Left ventricle myocardium inferior (tissue), 1 donor: Measurements from ENCODE around the gene FMN1. TPM values are rescaled to one million over a fixed set of nuclear protein-coding genes. Genes with fewer than 3 reads are reported as not detected.

Experiments used
- DNase-seq: peaks from one replicate; pipeline ENCODE4 v3.0.0-alpha.2; 2020
- H3K27ac ChIP-seq: fragments of 200-600 bp; replicated peaks from 2 replicates; pipeline ENCODE4 v1.8.0; 2021
- H3K27me3 ChIP-seq: fragments of 200-600 bp; 2 replicates; pipeline ENCODE4 v1.8.0; 2021; ENCODE audit warnings: low read depth
- H3K36me3 ChIP-seq: fragments of 200-600 bp; 2 replicates; pipeline ENCODE4 v1.8.0; 2021
- H3K4me1 ChIP-seq: fragments of 200-600 bp; 2 replicates; pipeline ENCODE4 v1.8.0; 2021
- H3K4me3 ChIP-seq: fragments of 200-600 bp; 2 replicates; pipeline ENCODE4 v1.8.0; 2021; ENCODE audit warnings: mild to moderate bottlenecking, moderate library complexity
- H3K9me3 ChIP-seq: fragments of 200-600 bp; replicated peaks from 2 replicates; pipeline ENCODE4 v1.8.0; 2021
- CTCF ChIP-seq: fragments of 200-600 bp; IDR thresholded peaks from 2 replicates; pipeline ENCODE4 v1.8.0; 2021; ENCODE audit warnings: antibody characterized with exemption, mild to moderate bottlenecking, borderline replicate concordance
- intact Hi-C: fragments of 100-400 bp; cut with micrococcal nuclease; formaldehyde crosslinking; loops from one replicate; pipeline ENCODE4 v1.11.0; 2022
- total RNA-seq: library from RNA; stranded (reverse); fragmentation: NEBNext Ultra II Directional; extraction: Animal tissue kit (Norgen Biotek cat#: 25700); gene quantifications from one replicate; pipeline ENCODE4 v1.2.1, GENCODE V29; 2021
- donor health status: DM: no; HTN: yes; CAD: no; lungs with severe emphysema.

The FMN1 gene
- total RNA-seq, 1 donor from 2014 or later, result 4.5 TPM

- no peak for TF ChIP-seq CTCF
- Histone ChIP-seq H3K36me3 (no peaks in the 10 kb centered on the region), H3K27me3 (no peaks in the 10 kb centered on the region), H3K4me1 (no peaks in the 10 kb centered on the region), H3K9me3 (no peaks in the 10 kb centered on the region), H3K27ac (peak overlapping the region; percentile 12), H3K4me3 (no peak overlapping the region)
- intact Hi-C loops, result no loop called here
- DNase-seq, result no peak
Measured at GRCh38 chr15:32966512-32966911, 228.0 kb downstream of the FMN1 start.

GRCh38 chr15:32965897-32966296 lies 228.6 kb downstream of the FMN1 start:
- H3K4me1 ChIP-seq, result no peaks in the 10 kb centered on the region
- H3K27me3 ChIP-seq, result no peaks in the 10 kb centered on the region
- no peak overlapping the region for H3K4me3 ChIP-seq
- H3K9me3 ChIP-seq, result no peaks in the 10 kb centered on the region
- intact Hi-C loops, result no loop called here
- no peak for DNase-seq
- H3K27ac ChIP-seq, result no peak overlapping the region
- TF ChIP-seq CTCF, result no peak
- no peaks in the 10 kb centered on the region for H3K36me3 ChIP-seq

- intact Hi-C loops, result no loop called here
- H3K4me3 ChIP-seq, result no peak overlapping the region
- H3K36me3 ChIP-seq, result no peaks in the 10 kb centered on the region
- peak overlapping the region; percentile 50 for H3K27ac ChIP-seq
- no peak for DNase-seq
- H3K4me1 ChIP-seq, result no peaks in the 10 kb centered on the region
- H3K27me3 ChIP-seq, result no peaks in the 10 kb centered on the region
- no peaks in the 10 kb centered on the region for H3K9me3 ChIP-seq
- TF ChIP-seq CTCF, result no peak
Measured at GRCh38 chr15:32959077-32959476, 235.4 kb downstream of the FMN1 start.

- intact Hi-C loops, result no loop called here
- no peaks in the 10 kb centered on the region for H3K36me3 ChIP-seq
- no peaks in the 10 kb centered on the region for H3K9me3 ChIP-seq
- no peak for TF ChIP-seq CTCF
- no peaks in the 10 kb centered on the region for H3K4me1 ChIP-seq
- H3K4me3 ChIP-seq, result no peak overlapping the region
- H3K27ac ChIP-seq, result no peak overlapping the region
- no peak for DNase-seq
- H3K27me3 ChIP-seq, result no peaks in the 10 kb centered on the region
Measured at GRCh38 chr15:32957219-32957618, 237.3 kb downstream of the FMN1 start.

GRCh38 chr15:32956711-32957110 lies 237.8 kb downstream of the FMN1 start:
- TF ChIP-seq CTCF, result no peak
- intact Hi-C loops, result no loop called here
- Histone ChIP-seq H3K4me1 (no peaks in the 10 kb centered on the region), H3K36me3 (no peaks in the 10 kb centered on the region), H3K27ac (no peak overlapping the region), H3K4me3 (no peak overlapping the region), H3K9me3 (no peaks in the 10 kb centered on the region), H3K27me3 (no peaks in the 10 kb centered on the region)
- DNase-seq, result no peak

GRCh38 chr15:32956006-32956405 lies 238.5 kb downstream of the FMN1 start:
- Histone ChIP-seq H3K9me3 (no peaks in the 10 kb centered on the region), H3K36me3 (no peaks in the 10 kb centered on the region), H3K4me1 (no peaks in the 10 kb centered on the region), H3K4me3 (no peak overlapping the region), H3K27ac (no peak overlapping the region), H3K27me3 (no peaks in the 10 kb centered on the region)
- intact Hi-C loops, result no loop called here
- DNase-seq, result no peak
- TF ChIP-seq CTCF, result peak; percentile 50
